Heart right ventricle (tissue), 16 donors: ENCODE data around the gene CKS2. TPM values are rescaled to one million over a fixed set of nuclear protein-coding genes. Genes with fewer than 3 reads are reported as not detected.

Experiments
- ATAC-seq, 8 donors: fragments of 200-7000 bp; cut with Tn5 transposase; one replicate each; pipeline ENCODE4 v1.9.1; 2020; ENCODE audit warnings: mild to moderate bottlenecking in 8 of 8, moderate library complexity in 8 of 8, moderate number of reproducible peaks in 1 of 8
- DNase-seq, 2 donors: peaks; one replicate each; pipeline ENCODE4 v3.0.0-alpha.2; 2020
- H3K27ac ChIP-seq, 10 donors: fragments of 200-600 bp; sonication (generic) in 2 of 10; one replicate each; pipeline versions ENCODE4 v1.5.0 to v1.8.0; 2020 to 2022; ENCODE audit warnings: mild to moderate bottlenecking in 3 of 10
- H3K27me3 ChIP-seq, 7 donors: fragments of 200-600 bp; one replicate each; pipeline ENCODE4 v1.8.0; 2021 to 2022; ENCODE audit warnings: mild to moderate bottlenecking in 2 of 7
- H3K36me3 ChIP-seq, 9 donors: fragments of 200-600 bp; sonication (generic) in 1 of 9; one replicate each; pipeline versions ENCODE4 v1.5.0 to v1.8.0; 2020 to 2022; ENCODE audit warnings: mild to moderate bottlenecking in 2 of 9
- H3K4me1 ChIP-seq, 9 donors: fragments of 200-600 bp; sonication (generic) in 1 of 9; one replicate each; pipeline versions ENCODE4 v1.5.0 to v1.8.0; 2020 to 2022; ENCODE audit warnings: mild to moderate bottlenecking in 4 of 9
- H3K4me3 ChIP-seq, 10 donors: fragments of 200-600 bp; sonication (generic) in 2 of 10; one replicate each; pipeline versions ENCODE4 v1.5.0 to v1.8.0; 2020 to 2022; ENCODE audit warnings: mild to moderate bottlenecking in 7 of 10, moderate library complexity in 2 of 10
- H3K9me3 ChIP-seq, 11 donors: fragments of 200-600 bp in 10 of 11; sonication (generic) in 2 of 11; one replicate each; pipeline versions ENCODE4 v1.5.0 to v1.8.0; 2013 to 2022; ENCODE audit warnings: mild to moderate bottlenecking in 2 of 11, control low read depth in 1 of 11, moderate library complexity in 1 of 11
- WGBS, 2 donors: extraction: QIAGEN DNeasy Blood & Tissue Kit; methylation state at CpG; one replicate each; pipeline ENCODE4 v1.1.7; 2013; ENCODE audit warnings: inconsistent platforms in 1 of 2; 5-methylcytosine and 5-hydroxymethylcytosine counted together
- intact Hi-C, 10 donors: fragments of 100-400 bp; cut with DNase I; formaldehyde crosslinking; loops; one replicate each; pipeline versions ENCODE4 v1.11.1 to v1.14.2; 2022
- polyA plus RNA-seq, 2 donors: library from polyadenylated mRNA; stranded (reverse); fragments of 200-250 nt; gene quantifications; one replicate each; pipeline ENCODE4 v1.2.3, GENCODE V29; 2013
- total RNA-seq, 10 donors: library from RNA; stranded (reverse); fragmentation: NEBNext Ultra II Directional in 3 of 10; extraction: Animal tissue kit (Norgen Biotek cat#: 25700) in 3 of 10; gene quantifications; one replicate each; pipeline versions ENCODE4 v1.2.1 to v1.2.4, GENCODE V29; 2021 to 2023
- TF ChIP-seq, protein P1 (sequence below), 9 donors: fragments of 200-600 bp; sonication (generic) in 2 of 9; IDR thresholded peaks; one replicate each; pipeline versions ENCODE4 v1.5.0 to v1.8.0; 2021 to 2022; ENCODE audit warnings: antibody characterized with exemption in 9 of 9, mild to moderate bottlenecking in 5 of 9, moderate library complexity in 1 of 9
- donor health status: Arrhythmogenic right ventricular cardiomyopathy.
- donor health status: ischemic (EF 13 %, LVEDD 7.1; RV severe dilation, severe dysfunction).
- donor health status: healthy with polysubstance abuse.
- donor health status: DM: no; HTN: yes; CAD: no.
- donor health status: DM: no; HTN: no; CAD: no.
- donor health status: ischemic (EF 25% LVEDD 6.9; RV normal size, moderate dysfunction).
- donor health status: ischemic (EF 25% LVEDD 5.7; RV mildly dilated, moderate dysfunction).
- donor health status: healthy.
- donor health status: DM: yes; HTN: yes; CAD: no.
- donor health status: Ischemic cardiomyopathy.
- donor health status: ischemic (EF 35%, LVEDD 5.7; RV mildly dilated, moderate dysfunction).
- donor health status: nonischemic (EF 11% LVEDD 7.7; RV severe dilation, severe dysfunction).
- donor health status: DM: yes; HTN: yes; CAD: no.
- donor health status: PGD.
- donor health status: ischemic (EF 29% LVEDD 5.4; RV normal size, mild dysfunction).
- donor health status: nonischemic (EF 23%, LVEDD 6.1; RV moderate dilation, normal function).

The CKS2 gene
- total and polyA plus RNA-seq, 12 donors = 1.5 to 24.3 (median 7.5) TPM

DNA sequence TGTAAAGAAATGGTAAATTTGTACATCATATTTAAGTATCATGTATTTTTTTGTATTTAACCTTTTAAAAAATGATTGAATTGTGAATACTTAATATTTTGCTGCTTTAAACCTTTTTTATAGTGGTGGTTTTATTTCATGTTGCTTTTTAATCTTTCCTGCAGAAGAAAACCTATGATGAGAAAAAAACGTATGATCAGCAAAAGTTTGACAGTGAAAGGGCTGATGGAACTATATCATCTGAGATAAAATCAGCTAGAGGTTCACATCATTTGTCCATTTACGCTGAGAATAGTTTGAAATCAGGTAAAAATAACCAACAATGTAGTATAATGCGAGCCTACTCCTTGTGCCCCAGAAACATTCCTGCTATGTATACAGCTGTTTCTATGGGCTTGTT lies 14.7 kb downstream of the CKS2 start:
- DNase-seq = no peak
- Histone ChIP-seq H3K27ac (no peak overlapping the region), H3K9me3 (no peaks in the 10 kb centered on the region), H3K4me3 (no peak overlapping the region), H3K4me1 (peaks cover under 1 to 35% (median 25%) of the 10 kb centered on the region in 9 donors), H3K27me3 (no peaks in the 10 kb centered on the region), H3K36me3 (peaks cover 0 to 79% (median 34%) of the 10 kb centered on the region in 9 donors)
- ATAC-seq = no peak
- TF ChIP-seq, protein P1, sequence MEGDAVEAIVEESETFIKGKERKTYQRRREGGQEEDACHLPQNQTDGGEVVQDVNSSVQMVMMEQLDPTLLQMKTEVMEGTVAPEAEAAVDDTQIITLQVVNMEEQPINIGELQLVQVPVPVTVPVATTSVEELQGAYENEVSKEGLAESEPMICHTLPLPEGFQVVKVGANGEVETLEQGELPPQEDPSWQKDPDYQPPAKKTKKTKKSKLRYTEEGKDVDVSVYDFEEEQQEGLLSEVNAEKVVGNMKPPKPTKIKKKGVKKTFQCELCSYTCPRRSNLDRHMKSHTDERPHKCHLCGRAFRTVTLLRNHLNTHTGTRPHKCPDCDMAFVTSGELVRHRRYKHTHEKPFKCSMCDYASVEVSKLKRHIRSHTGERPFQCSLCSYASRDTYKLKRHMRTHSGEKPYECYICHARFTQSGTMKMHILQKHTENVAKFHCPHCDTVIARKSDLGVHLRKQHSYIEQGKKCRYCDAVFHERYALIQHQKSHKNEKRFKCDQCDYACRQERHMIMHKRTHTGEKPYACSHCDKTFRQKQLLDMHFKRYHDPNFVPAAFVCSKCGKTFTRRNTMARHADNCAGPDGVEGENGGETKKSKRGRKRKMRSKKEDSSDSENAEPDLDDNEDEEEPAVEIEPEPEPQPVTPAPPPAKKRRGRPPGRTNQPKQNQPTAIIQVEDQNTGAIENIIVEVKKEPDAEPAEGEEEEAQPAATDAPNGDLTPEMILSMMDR (IDR thresholded peaks at IDR 0.05) = no peak
- 90% methylated on average over 3 of the region's 3 CpGs for WGBS, 2 donors
- intact Hi-C loops = loop anchor here in 1 of 10 donors (2.0 kb wide), 1 partner anchor 223 kb away; no protein-coding TSS in a partner anchor

DNA sequence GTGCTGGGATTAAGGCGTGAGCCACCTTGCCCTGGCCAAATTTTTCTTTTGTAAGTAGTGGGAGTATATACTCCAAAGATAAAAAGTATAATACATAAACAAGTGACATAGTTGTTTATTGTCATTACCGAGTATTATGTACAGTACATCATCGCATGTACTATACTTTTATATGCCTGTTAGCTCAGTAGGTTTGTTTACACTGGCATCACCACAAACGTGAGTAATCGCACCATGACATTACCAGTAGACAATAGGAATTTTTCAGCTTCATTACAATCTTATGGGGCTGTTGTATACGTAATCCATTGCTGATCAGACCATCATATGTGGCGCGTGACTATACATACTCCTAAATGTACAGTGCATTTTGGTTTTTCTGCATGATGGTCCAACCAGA lies 17.1 kb downstream of the CKS2 start:
- no peaks in the 10 kb centered on the region for H3K9me3 ChIP-seq
- WGBS, 2 donors = 93 to 95% methylated on average over 8 of the region's 8 CpGs
- intact Hi-C loops = no loop called here
- no peak overlapping the region for H3K27ac ChIP-seq
- H3K27me3 ChIP-seq = no peaks in the 10 kb centered on the region
- peaks cover 0 to 89% (median 43%) of the 10 kb centered on the region in 9 donors for H3K36me3 ChIP-seq
- DNase-seq (no peak), ATAC-seq (no peak)
- TF ChIP-seq, protein P1 (IDR thresholded peaks at IDR 0.05) = no peak
- no peak overlapping the region for H3K4me3 ChIP-seq
- peaks cover 0 to 15% (median 8%) of the 10 kb centered on the region in 9 donors for H3K4me1 ChIP-seq

DNA sequence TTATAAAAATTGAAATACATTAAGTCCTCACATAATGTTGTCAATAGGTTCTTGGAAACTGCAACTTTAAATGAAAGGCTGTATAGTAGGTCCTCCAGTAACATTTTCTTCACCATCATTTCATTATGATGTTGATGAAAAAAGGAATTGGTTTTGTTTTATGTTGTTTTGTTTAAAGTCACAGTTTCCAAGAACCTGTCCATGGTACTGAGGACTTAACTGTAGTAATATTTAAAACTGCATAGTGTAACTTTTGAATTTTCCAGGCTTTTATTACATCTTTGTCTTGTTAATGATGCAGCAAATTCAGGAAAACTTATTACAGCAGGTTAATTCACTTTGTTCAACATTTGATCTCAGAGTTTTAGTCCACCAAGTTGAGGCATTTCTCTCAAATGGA lies 18.9 kb downstream of the CKS2 start:
- intact Hi-C loops = no loop called here
- DNase-seq = no peak
- TF ChIP-seq, protein P1 (IDR thresholded peaks at IDR 0.05) = no peak
- ATAC-seq = no peak
- no peak overlapping the region for H3K4me3 ChIP-seq
- no peaks in the 10 kb centered on the region for H3K9me3 ChIP-seq
- H3K4me1 ChIP-seq = peaks cover 0 to 4% (median 0%) of the 10 kb centered on the region in 9 donors
- H3K27ac ChIP-seq = no peak overlapping the region
- H3K36me3 ChIP-seq = peaks cover 0 to 98% (median 61%) of the 10 kb centered on the region in 9 donors
- no peaks in the 10 kb centered on the region for H3K27me3 ChIP-seq

DNA sequence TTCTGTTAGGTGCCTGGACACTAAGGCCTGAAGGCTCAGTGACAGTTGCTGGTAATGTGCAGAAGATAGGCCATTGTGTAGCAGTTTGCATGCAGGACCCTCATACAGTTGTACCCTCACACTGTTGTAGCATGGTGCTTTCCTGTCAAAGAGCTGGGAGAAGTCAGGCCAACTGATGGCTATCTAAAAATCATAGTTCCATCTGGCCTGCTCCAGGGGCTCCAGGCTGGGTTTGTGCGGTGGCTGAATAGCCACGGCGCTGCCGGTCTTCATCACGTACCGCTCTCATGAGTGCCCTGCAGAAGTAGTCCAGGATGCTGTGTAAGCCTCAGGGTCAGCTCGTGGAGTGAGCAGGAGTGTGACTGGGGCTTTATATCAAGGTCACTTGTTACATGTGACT lies 19.5 kb downstream of the CKS2 start:
- DNase-seq (no peak), ATAC-seq (no peak)
- Histone ChIP-seq H3K27me3 (no peaks in the 10 kb centered on the region), H3K4me3 (no peak overlapping the region), H3K36me3 (peaks cover 0 to 100% (median 66%) of the 10 kb centered on the region in 9 donors), H3K27ac (no peak overlapping the region), H3K4me1 (no peaks in the 10 kb centered on the region), H3K9me3 (no peaks in the 10 kb centered on the region)
- WGBS, 2 donors = 92 to 95% methylated on average over 7 of the region's 7 CpGs
- TF ChIP-seq, protein P1 (IDR thresholded peaks at IDR 0.05) = no peak
- intact Hi-C loops = no loop called here
